Measurements from ENCODE around the gene ZC3H18.

ZC3H18 gene

GRCh38 chr16:88556294-88556988, 13.8 kb upstream of the ZC3H18 start:
- TF ChIP-seq, protein P1, sequence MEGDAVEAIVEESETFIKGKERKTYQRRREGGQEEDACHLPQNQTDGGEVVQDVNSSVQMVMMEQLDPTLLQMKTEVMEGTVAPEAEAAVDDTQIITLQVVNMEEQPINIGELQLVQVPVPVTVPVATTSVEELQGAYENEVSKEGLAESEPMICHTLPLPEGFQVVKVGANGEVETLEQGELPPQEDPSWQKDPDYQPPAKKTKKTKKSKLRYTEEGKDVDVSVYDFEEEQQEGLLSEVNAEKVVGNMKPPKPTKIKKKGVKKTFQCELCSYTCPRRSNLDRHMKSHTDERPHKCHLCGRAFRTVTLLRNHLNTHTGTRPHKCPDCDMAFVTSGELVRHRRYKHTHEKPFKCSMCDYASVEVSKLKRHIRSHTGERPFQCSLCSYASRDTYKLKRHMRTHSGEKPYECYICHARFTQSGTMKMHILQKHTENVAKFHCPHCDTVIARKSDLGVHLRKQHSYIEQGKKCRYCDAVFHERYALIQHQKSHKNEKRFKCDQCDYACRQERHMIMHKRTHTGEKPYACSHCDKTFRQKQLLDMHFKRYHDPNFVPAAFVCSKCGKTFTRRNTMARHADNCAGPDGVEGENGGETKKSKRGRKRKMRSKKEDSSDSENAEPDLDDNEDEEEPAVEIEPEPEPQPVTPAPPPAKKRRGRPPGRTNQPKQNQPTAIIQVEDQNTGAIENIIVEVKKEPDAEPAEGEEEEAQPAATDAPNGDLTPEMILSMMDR (IDR thresholded peaks at IDR 0.05; ENCODE audit: low read depth, low read length) = no peak
- no peak for DNase-seq
- Histone ChIP-seq H3K4me1 (no peaks in the 10 kb centered on the region; the same call in 1 of the 2 replicates), H3K4me3 (ENCODE audit: low read depth, low read length) (no peak overlapping the region), H3K27me3 (peaks cover 7% of the 10 kb centered on the region), H3K36me3 (no peaks in the 10 kb centered on the region), H3K9me3 (no peaks in the 10 kb centered on the region)

- peak; percentile 80 for DNase-seq
- H3K36me3 ChIP-seq = no peaks in the 10 kb centered on the region
- H3K4me3 ChIP-seq (ENCODE audit: low read depth, low read length) = no peak overlapping the region
- H3K9me3 ChIP-seq = no peaks in the 10 kb centered on the region
- TF ChIP-seq, protein P1 (IDR thresholded peaks at IDR 0.05; ENCODE audit: low read depth, low read length) = peak; percentile 65
- peaks cover 7% of the 10 kb centered on the region for H3K27me3 ChIP-seq
- H3K4me1 ChIP-seq = no peaks in the 10 kb centered on the region; the same call in 1 of the 2 replicates
These were observed 11.5 kb upstream of the ZC3H18 start for GRCh38 chr16:88558457-88559442.

DNA sequence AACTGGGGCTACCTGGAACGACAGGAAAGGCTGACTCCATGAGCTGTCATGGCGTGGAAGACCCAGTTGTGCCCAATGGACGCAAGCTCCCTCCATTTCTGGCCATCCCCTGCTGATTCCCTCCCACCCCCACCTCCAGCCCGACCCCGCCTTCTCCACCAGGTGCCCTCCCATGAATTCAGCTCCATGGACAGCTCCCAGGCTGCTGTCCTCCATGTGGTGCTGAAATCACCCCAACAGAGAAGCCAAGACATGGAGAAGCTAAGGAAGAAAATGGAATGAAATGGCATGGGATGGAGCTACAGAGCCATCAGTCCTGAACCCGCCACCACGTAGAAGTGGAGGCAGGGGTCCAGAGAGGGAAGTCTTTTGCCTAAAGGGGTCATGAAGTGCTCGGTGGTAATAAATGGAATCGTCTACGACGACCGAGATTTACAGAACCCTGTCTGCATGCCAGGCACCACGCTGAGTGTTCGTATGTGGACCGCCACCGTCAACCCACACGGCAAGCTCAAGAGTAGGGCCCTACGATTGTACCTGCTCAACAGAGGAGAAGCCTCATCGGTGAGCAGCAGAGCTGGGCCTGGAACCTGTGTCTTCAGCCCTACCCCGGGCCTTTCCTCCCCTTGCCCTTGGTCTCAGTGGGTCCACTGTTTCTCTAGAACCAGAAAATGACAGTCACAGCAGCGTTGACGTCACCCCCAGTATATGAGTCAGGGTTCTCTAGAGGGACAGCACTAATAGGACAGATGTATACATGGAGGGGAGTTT, 9.3 kb upstream of the ZC3H18 start:
- Histone ChIP-seq H3K4me3 (ENCODE audit: low read depth, low read length) (no peak overlapping the region), H3K4me1 (no peaks in the 10 kb centered on the region; the same call in 1 of the 2 replicates), H3K9me3 (no peaks in the 10 kb centered on the region), H3K36me3 (no peaks in the 10 kb centered on the region), H3K27me3 (peaks cover 7% of the 10 kb centered on the region)
- TF ChIP-seq, protein P1 (IDR thresholded peaks at IDR 0.05; ENCODE audit: low read depth, low read length) = no peak
- DNase-seq = no peak

DNA sequence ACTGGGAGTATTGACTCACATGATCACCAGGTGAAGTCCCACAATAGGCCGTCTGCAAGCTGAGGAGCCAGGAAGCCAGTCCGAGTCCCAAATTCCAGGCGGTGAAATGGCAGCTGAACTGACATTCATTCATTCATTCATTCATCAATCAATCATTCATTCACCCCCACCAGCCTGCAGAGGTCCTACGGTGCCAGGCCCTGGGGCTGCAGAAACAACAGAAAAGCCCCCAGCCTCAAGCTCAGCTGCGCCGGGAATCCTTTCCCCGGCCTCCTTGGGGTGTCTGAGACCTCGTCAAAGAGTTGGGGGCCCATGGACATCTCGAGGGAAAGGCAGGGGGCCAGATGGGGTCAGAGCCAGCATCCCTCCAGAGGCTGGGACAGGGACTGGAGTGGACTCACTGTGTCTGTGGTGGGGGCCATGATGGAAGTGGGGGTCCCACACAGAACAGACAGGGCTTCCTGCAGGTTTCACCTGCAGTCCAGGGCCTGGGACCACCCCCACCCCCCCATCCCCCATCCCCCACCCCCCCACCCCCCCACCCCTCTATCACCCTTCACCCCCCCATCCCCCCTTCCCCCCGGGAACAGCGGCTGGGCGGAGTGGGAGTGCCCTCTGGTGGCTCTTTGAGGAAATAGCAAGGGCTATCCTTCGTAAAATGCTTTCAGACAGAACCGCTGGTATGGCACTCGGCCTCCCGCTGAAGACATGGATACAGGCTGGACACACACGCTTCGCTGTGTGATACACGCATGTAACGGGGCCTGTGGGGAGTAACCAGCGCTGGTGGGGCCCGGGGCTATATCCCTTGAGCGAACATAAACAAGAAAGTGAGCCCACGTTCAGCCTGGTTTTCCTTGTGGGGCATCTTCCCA, 8.5 kb upstream of the ZC3H18 start:
- no peaks in the 10 kb centered on the region; the same call in 1 of the 2 replicates for H3K4me1 ChIP-seq
- TF ChIP-seq, protein P1 (IDR thresholded peaks at IDR 0.05; ENCODE audit: low read depth, low read length) = peak; percentile 71
- peak; percentile 69 for DNase-seq

DNA sequence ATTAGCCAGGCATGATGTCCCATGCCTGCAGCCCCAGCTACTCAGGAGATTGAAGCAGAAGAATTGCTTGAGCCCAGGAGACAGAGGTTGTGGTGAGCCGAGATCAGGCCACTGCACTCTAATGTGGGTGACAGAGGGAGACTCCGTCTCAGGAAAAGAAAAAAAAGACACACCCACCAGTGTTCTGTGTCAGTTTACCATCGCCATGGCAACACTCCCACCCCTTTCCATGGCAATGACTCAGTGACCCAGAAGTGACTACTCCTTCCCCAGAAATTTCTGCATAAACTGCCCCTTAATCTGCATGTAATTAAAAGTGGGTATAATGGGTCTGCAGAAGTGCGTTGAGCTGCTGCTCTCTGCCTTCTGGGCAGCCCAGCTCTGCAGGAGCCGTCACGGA, 4.0 kb upstream of the ZC3H18 start:
- Histone ChIP-seq H3K4me1 (peaks cover 2% of the 10 kb centered on the region; the same call in 1 of the 2 replicates), H3K36me3 (no peaks in the 10 kb centered on the region), H3K27me3 (no peaks in the 10 kb centered on the region), H3K9me3 (no peaks in the 10 kb centered on the region), H3K4me3 (ENCODE audit: low read depth, low read length) (no peak overlapping the region)
- no peak for DNase-seq
- TF ChIP-seq, protein P1 (IDR thresholded peaks at IDR 0.05; ENCODE audit: low read depth, low read length) = no peak

More for the DNA sequence above, 8.5 kb upstream of the ZC3H18 start:
- Histone ChIP-seq H3K9me3 (no peaks in the 10 kb centered on the region), H3K27me3 (peaks cover 7% of the 10 kb centered on the region), H3K4me3 (ENCODE audit: low read depth, low read length) (peak overlapping the region; percentile 35), H3K36me3 (no peaks in the 10 kb centered on the region)
